GM21381 (cell line): ENCODE measurements around the gene TAGLN.

Experiments
- ATAC-seq: cut with Tn5 transposase; IDR thresholded peaks from one replicate; pipeline ENCODE4 v1.9.1; 2021; ENCODE audit warnings: mild to moderate bottlenecking, moderate library complexity; ENCODE audit not compliant: unreplicated experiment

Gene TAGLN

GRCh38 chr11:117212697-117213355 lies 13.7 kb downstream of the TAGLN start:
- no peak for ATAC-seq

GRCh38 chr11:117214404-117215110 lies 15.4 kb downstream of the TAGLN start:
- ATAC-seq = no peak

- no peak for ATAC-seq
Observed at GRCh38 chr11:117217141-117218084, 18.2 kb downstream of the TAGLN start.

- no peak for ATAC-seq
Observed at GRCh38 chr11:117218133-117218915, 19.2 kb downstream of the TAGLN start.

- ATAC-seq = no peak
Observed at GRCh38 chr11:117219001-117219400, 19.8 kb downstream of the TAGLN start.

GRCh38 chr11:117219455-117219854 lies 20.3 kb downstream of the TAGLN start:
- ATAC-seq = no peak

GRCh38 chr11:117219995-117220394 lies 20.8 kb downstream of the TAGLN start:
- no peak for ATAC-seq

GRCh38 chr11:117220568-117220967 lies 21.4 kb downstream of the TAGLN start:
- no peak for ATAC-seq

GRCh38 chr11:117220999-117221774 lies 22.0 kb downstream of the TAGLN start:
- no peak for ATAC-seq

GRCh38 chr11:117221775-117222517 lies 22.8 kb downstream of the TAGLN start:
- no peak for ATAC-seq

- no peak for ATAC-seq
Observed at GRCh38 chr11:117222991-117223740, 24.0 kb downstream of the TAGLN start.

GRCh38 chr11:117223741-117224689 lies 24.8 kb downstream of the TAGLN start:
- no peak for ATAC-seq

- no peak for ATAC-seq
Observed at GRCh38 chr11:117225553-117226170, 26.5 kb downstream of the TAGLN start.

- ATAC-seq = no peak
Observed at GRCh38 chr11:117226388-117227385, 27.5 kb downstream of the TAGLN start.

- ATAC-seq = no peak
Observed at GRCh38 chr11:117228091-117228490, 28.9 kb downstream of the TAGLN start.

- no peak for ATAC-seq
Observed at GRCh38 chr11:117229411-117229810, 30.2 kb downstream of the TAGLN start.
